OCI-LY7 (cell line): ENCODE results near the gene MTURN. TPM values are rescaled to one million over a fixed set of nuclear protein-coding genes. Genes with fewer than 3 reads are reported as not detected.

Experiments
- BruUV-seq: library from RNA; stranded (reverse); fragments of 400-500 nt; replicated peaks from 2 replicates; lab custom pipeline; 2021; lab: Mats Ljungman, UMichigan
- CTCF ChIA-PET: fragments of 300-600 bp; sonication (Branson Sonifier 250); formaldehyde crosslinking; loops from one replicate; lab custom pipeline; 2022; ENCODE audit warnings: antibody characterized with exemption; ENCODE audit not compliant: unreplicated experiment; lab: Charles Lee
- POLR2A ChIA-PET: fragments of 300-600 bp; sonication (Branson Sonifier 250); formaldehyde crosslinking; loops from one replicate; lab custom pipeline; 2022; ENCODE audit warnings: antibody characterized with exemption; lab: Charles Lee
- DNase-seq: peaks from one replicate; pipeline ENCODE4 v3.0.0-alpha.2; 2015; ENCODE audit warnings: low spot score
- H2AFZ ChIP-seq: fragments of 200-600 bp; sonication (generic), shearing (Covaris generic); 2 replicates; pipeline ENCODE4 v1.6.1; 2014; ENCODE audit warnings: mild to moderate bottlenecking, antibody characterized with exemption, low read length, moderate library complexity
- H3K27ac ChIP-seq: fragments of 200-600 bp; sonication (generic); 2 replicates; pipeline ENCODE4 v1.5.1; 2014; ENCODE audit warnings: mixed run types, low read depth, mild to moderate bottlenecking, moderate library complexity, low read length, inconsistent platforms; ENCODE audit not compliant: poor library complexity, severe bottlenecking
- H3K36me3 ChIP-seq: fragments of 200-600 bp; sonication (generic); 2 replicates; pipeline ENCODE4 v1.6.1; 2014; ENCODE audit warnings: mild to moderate bottlenecking, antibody characterized with exemption, low read length, moderate library complexity, mixed read lengths; ENCODE audit not compliant: insufficient read depth
- H3K4me1 ChIP-seq: fragments of 200-600 bp; sonication (generic); 2 replicates; pipeline ENCODE4 v1.5.1; 2014; ENCODE audit warnings: mild to moderate bottlenecking, low read length; ENCODE audit not compliant: insufficient read depth, poor library complexity, severe bottlenecking
- H3K4me2 ChIP-seq: fragments of 200-600 bp; sonication (generic); 2 replicates; pipeline ENCODE4 v1.6.1; 2014; ENCODE audit warnings: mild to moderate bottlenecking, low read length
- H3K4me3 ChIP-seq: fragments of 200-600 bp; sonication (generic); 2 replicates; pipeline ENCODE4 v1.5.1; 2014; ENCODE audit warnings: mild to moderate bottlenecking, low read depth, low read length; ENCODE audit not compliant: poor library complexity, severe bottlenecking
- H3K79me2 ChIP-seq: fragments of 200-600 bp; sonication (generic); 2 replicates; pipeline ENCODE4 v1.6.1; 2016; ENCODE audit warnings: low read depth, mild to moderate bottlenecking, low read length, moderate library complexity, mixed read lengths; ENCODE audit not compliant: insufficient read depth
- H3K9me2 ChIP-seq: fragments of 200-600 bp; sonication (generic); 2 replicates; pipeline ENCODE4 v1.6.1; 2016; ENCODE audit warnings: mild to moderate bottlenecking, low read length, mixed read lengths; ENCODE audit not compliant: insufficient read depth
- H3K9me3 ChIP-seq: fragments of 200-600 bp; sonication (generic); 2 replicates; pipeline ENCODE4 v1.6.1; 2014; ENCODE audit warnings: mild to moderate bottlenecking, mixed run types, low read length, mixed read lengths
- H4K20me1 ChIP-seq: fragments of 200-600 bp; sonication (generic); 2 replicates; pipeline ENCODE4 v1.6.1; 2014; ENCODE audit warnings: mild to moderate bottlenecking, antibody characterized with exemption, low read length, moderate library complexity, mixed read lengths; ENCODE audit not compliant: insufficient read depth
- CTCF ChIP-seq: fragments of 200-600 bp; sonication (generic); conservative IDR thresholded peaks from 2 replicates; pipeline ENCODE4 v1.5.1; 2014; ENCODE audit warnings: mild to moderate bottlenecking, antibody characterized with exemption, low read length, moderate library complexity, mixed read lengths
- EZH2phosphoT487 ChIP-seq: fragments of 200-600 bp; sonication (generic); IDR thresholded peaks from 2 replicates; pipeline ENCODE4 v1.6.1; 2018; ENCODE audit warnings: low read depth, borderline replicate concordance, mild to moderate bottlenecking, mixed run types, antibody characterized with exemption, low read length, moderate library complexity, mixed read lengths
- intact Hi-C: fragments of 100-400 bp; cut with micrococcal nuclease; formaldehyde crosslinking; loops from one replicate; pipeline ENCODE4 v1.10.0; 2022; ENCODE audit not compliant: unreplicated experiment
- total RNA-seq, 2 experiments: library from RNA; depleted of rRNA in 1 of 2; stranded (reverse); fragments of >200 nt in 1 of 2; shearing (Covaris generic) in 1 of 2; gene quantifications; 2 replicates each; pipeline ENCODE4 v1.2.3, GENCODE V29; 2014 to 2022

The MTURN gene
- total RNA-seq, 2 experiments from 2014 or later: 2.9 to 4.1 TPM

DNA sequence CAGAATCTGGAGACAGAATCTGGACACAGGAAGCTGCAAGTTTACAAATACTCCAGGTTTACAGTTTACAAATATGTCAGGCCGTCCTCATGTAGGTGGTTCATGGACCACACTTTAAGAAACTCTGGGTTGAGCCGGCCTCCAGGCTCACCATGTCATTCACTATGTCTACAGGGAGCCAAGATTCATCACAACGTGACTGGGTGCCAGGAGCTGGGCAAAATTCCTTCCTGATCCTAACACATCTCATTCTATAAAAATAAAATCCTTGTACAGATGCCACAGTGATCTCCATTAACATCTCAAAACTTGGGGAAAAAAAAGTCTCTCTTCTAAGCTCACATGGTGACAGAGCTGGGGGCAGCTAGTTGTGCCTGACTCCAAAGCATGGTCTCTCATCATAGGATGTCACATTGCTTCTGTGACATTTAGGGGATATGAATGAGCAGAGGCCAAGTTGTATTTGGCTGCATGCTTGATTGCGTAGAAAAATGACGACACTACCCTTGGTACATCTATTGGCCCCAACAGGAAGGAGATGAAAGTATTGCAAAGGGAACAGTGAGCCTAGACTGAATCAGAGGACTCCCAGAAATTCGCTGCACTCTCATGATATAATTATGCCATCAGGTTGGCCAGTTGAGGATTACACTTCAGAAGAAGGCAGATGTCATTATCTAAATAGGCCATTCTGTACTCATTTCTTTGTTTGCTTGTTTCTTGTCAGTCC, 35.9 kb downstream of the MTURN start:
- no TSS peak for BruUV-seq
- DNase-seq: no peak
- Histone ChIP-seq H3K4me3 (no peak overlapping the region), H3K36me3 (no peaks in the 10 kb centered on the region), H2AFZ (no peak overlapping the region), H3K79me2 (no peaks in the 10 kb centered on the region), H3K9me2 (no peaks in the 10 kb centered on the region), H3K9me3 (no peaks in the 10 kb centered on the region), H3K4me1 (no peaks in the 10 kb centered on the region), H3K4me2 (no peak overlapping the region), H3K27ac (no peak overlapping the region), H4K20me1 (no peaks in the 10 kb centered on the region)
- TF ChIP-seq CTCF (no peak), EZH2phosphoT487 (no peak)
- ChIA-PET POLR2A (interaction anchor here (0.5 to 1.3 kb wide), 5 partner anchors 8 to 671 kb away, joined by 3 to 4 read pairs (median 3); no protein-coding TSS in a partner anchor), CTCF (no interaction called here)
- intact Hi-C loops: no loop called here

DNA sequence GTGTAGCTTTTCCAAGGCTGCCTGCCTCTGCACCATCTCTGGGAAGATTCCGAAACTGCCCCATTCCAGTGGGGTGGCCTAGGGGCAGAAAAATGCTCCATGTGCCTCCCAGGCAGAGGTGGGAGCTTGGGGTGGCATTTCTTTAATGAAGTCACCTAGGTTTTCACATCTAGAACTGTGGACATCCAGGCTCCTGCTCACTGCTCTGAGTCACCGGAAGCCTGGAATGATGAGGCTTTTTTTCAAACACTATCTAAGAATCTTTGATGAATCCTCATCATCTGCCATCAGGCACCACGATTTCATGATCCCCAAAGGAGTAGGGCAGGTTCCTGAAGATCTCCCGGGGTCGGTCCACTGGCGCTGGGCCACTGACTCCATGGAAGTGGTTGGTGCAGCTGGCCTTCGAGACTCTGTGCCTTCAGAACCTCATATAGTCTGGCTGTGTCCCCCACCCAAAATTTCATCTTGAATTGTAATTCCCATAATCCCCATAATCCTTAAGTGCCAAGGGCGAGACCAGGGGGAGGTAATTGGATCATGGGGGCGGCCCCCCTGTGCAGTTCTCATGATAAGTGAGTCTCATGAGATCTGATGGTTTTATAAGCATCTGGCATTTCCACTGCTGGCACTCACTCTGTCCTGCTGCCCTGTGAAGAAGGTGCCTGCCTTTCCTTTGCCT, 37.1 kb downstream of the MTURN start:
- BruUV-seq: no TSS peak
- Histone ChIP-seq H3K9me3 (no peaks in the 10 kb centered on the region), H3K36me3 (no peaks in the 10 kb centered on the region), H3K9me2 (no peaks in the 10 kb centered on the region), H2AFZ (no peak overlapping the region), H3K79me2 (no peaks in the 10 kb centered on the region), H3K4me2 (no peak overlapping the region), H3K4me3 (no peak overlapping the region), H4K20me1 (no peaks in the 10 kb centered on the region), H3K4me1 (peaks cover 12% of the 10 kb centered on the region), H3K27ac (no peak overlapping the region)
- POLR2A ChIA-PET: interaction anchor here (1.3 kb wide), 1 partner anchor 10 kb away, joined by 4 read pairs; no protein-coding TSS in a partner anchor
- no peak for DNase-seq
- CTCF ChIA-PET: no interaction called here
- intact Hi-C loops: no loop called here
- TF ChIP-seq CTCF (no peak), EZH2phosphoT487 (no peak)

DNA sequence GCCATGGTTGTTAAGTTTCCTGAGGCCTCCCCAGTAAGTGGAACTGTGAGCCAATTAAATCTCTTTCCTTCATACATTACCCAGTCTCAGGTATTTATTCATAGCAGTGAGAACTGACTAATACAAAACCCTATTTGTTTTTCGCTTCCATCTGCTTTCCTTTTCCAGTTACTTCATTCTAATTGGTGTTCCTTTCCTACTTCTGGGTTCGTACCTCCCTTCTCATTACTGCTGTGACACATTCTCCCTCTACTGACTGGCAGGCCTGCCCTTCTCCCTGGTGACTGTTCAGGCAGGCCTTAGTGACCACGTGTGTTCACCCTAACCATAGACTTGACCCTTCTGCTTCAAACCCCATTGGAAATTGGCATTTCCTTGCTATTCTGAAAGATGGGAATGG, 37.7 kb downstream of the MTURN start:
- Histone ChIP-seq H3K9me2 (no peaks in the 10 kb centered on the region), H3K27ac (no peak overlapping the region), H3K4me1 (peaks cover 15% of the 10 kb centered on the region), H2AFZ (no peak overlapping the region), H3K36me3 (no peaks in the 10 kb centered on the region), H3K4me3 (no peak overlapping the region), H3K4me2 (no peak overlapping the region), H4K20me1 (no peaks in the 10 kb centered on the region), H3K79me2 (no peaks in the 10 kb centered on the region), H3K9me3 (no peaks in the 10 kb centered on the region)
- TF ChIP-seq CTCF (no peak), EZH2phosphoT487 (no peak)
- POLR2A ChIA-PET: no interaction called here
- no TSS peak for BruUV-seq
- intact Hi-C loops: no loop called here
- CTCF ChIA-PET: interaction anchor here (1.0 kb wide), 1 partner anchor 69 kb away, joined by 3 read pairs; no protein-coding TSS in a partner anchor
- DNase-seq: no peak
